ENCODE results near the gene VN1R4.
"Not testable (repeated sequence)": the region's sequence is repeated elsewhere in the genome, so short reads cannot be mapped to it uniquely, and the experiment has no call there.

VN1R4 gene

GRCh38 chr19:53257715-53258342 is 9.7 kb downstream of the VN1R4 start, which contains the start of gene VN1R2:
TSS of gene VN1R2 (plus strand) at chr19:53258292. CDS start at chr19:53258376, 84 bp downstream.
- H3K9ac ChIP-seq (ENCODE audit: low read length); H3K4me1 ChIP-seq (ENCODE audit: control insufficient read depth, insufficient read depth, low read length); H3K9me3 ChIP-seq (ENCODE audit: control insufficient read depth, low read length); H3K27me3 ChIP-seq (ENCODE audit: control insufficient read depth, insufficient read depth, low read length); H3K4me3 ChIP-seq (ENCODE audit: low read length); H3K36me3 ChIP-seq (ENCODE audit: control insufficient read depth, insufficient read depth, low read length): not testable (repeated sequence)

DNA sequence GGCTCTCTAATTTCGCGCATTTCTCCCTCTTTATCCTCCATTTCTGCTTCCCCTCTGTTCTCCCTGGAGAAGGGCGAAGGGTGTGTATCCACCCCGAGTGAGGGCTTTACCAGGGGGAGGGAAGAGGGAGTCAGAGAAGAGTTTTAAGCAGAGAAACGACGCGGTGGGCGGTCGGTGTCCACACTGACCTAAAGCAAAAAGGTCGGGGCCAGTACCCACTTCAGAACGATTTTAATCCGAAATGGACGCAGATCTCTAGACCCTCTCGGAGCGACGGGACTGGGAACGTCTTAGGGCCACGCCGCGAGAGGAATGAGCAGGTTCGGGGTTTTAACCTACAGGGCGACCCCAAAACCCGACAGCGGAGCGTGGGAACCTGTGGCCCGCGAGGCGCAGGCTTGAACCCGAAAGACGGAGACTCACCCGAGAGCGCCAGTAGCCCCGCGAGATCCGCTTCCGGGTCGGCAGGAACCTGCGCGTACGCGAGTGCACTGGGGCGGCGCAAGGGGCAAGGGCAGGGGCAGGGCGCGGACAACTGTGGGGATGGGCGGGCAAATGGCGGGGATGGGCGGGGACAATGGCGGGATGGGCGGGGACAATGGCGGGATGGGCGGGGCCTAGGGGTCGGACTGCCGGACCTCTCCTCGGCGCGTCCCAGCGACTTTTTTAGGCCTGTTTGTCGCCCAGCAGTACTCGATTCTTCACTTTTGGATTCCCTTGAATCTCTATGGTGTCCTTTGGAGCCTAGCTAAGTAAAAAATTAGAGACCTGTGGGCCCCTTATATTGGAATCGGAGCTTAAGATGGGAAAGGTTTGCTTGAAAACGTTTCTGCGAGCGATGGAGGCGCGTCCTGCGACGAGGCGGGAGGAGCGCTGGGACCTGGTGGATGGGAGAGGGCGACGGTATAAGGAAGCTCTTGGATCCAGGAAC is 12.8 kb downstream of the VN1R4 start, which contains the start of gene ZNF677:
Gene ZNF677 (minus strand): TSS at position 463 of the 931 bp plus-strand sequence. CDS start 3,323 bp downstream, outside the sequence.
- H3K27me3 ChIP-seq (ENCODE audit: control insufficient read depth, insufficient read depth, low read length), result no peaks in the 10 kb centered on the region
- peak within 1 kb of the TSS; percentile 71 for H3K9ac ChIP-seq (ENCODE audit: low read length)
- no peaks in the 10 kb centered on the region for H3K36me3 ChIP-seq (ENCODE audit: control insufficient read depth, insufficient read depth, low read length)
- H3K4me3 ChIP-seq (ENCODE audit: low read length), result peak within 1 kb of the TSS; percentile 81
- H3K9me3 ChIP-seq (ENCODE audit: control insufficient read depth, low read length), result peaks cover 4% of the 10 kb centered on the region
- no peaks in the 10 kb centered on the region for H3K4me1 ChIP-seq (ENCODE audit: control insufficient read depth, insufficient read depth, low read length)

- H3K36me3 ChIP-seq (ENCODE audit: control insufficient read depth, insufficient read depth, low read length), result no peaks in the 10 kb centered on the region
- H3K4me1 ChIP-seq (ENCODE audit: control insufficient read depth, insufficient read depth, low read length), result no peaks in the 10 kb centered on the region
- no peak overlapping the region for H3K9ac ChIP-seq (ENCODE audit: low read length)
- no peak overlapping the region for H3K4me3 ChIP-seq (ENCODE audit: low read length)
- H3K9me3 ChIP-seq (ENCODE audit: control insufficient read depth, low read length), result peaks cover 19% of the 10 kb centered on the region
- no peaks in the 10 kb centered on the region for H3K27me3 ChIP-seq (ENCODE audit: control insufficient read depth, insufficient read depth, low read length)
Measured at GRCh38 chr19:53246498-53246897, 21.0 kb downstream of the VN1R4 start.

DNA sequence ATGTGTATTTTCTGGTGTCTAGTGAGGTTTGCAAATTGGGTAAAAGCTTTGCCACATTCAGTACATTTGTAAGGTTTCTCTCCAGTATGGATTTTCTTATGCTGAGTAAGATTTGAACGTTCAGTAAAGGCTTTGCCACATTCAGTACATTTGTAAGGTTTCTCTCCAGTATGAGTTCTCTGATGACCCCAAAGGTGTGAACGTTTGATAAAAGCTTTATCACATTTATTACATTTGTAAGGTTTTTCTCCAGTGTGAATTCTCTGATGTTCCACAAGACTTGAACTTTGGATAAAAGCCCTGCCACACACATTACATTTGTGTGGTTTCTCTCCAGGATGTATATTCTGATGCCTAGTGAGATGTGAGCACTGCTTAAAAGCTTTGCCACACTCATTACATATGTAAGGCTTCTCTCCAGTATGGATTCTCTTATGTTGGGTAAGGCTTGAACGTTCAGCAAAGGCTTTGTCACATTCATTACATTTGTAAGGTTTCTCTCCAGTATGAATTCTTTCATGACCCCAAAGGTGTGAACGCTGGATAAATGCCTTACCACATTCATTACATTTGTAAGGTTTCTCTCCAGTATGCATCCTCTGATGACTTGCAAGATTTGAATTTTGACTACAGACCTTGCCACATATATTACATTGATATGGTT is 30.3 kb downstream of the VN1R4 start:
- H3K4me3 ChIP-seq (ENCODE audit: low read length), result no peak overlapping the region
- no peaks in the 10 kb centered on the region for H3K36me3 ChIP-seq (ENCODE audit: control insufficient read depth, insufficient read depth, low read length)
- H3K9me3 ChIP-seq (ENCODE audit: control insufficient read depth, low read length), result peaks cover 21% of the 10 kb centered on the region

DNA sequence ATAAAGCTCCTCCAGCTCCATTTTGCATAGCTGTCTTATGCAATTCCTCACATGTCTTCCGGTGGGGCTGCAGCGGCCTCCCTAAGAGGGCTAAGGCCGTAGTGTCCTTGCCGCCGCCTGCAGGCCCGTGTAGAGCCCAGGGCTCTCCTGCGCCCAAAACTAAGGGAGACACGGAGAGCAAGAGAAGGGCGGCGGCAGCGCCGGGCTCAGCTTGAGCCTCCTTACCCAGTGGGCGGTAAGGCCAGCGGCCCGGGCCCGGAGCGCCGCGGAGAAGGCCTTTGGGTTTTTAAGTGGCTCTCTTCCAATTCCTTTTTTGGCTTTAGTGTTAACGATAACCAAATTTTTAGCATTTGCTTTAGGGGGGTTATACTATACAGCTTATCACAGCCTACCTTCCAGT is 42.9 kb downstream of the VN1R4 start:
- Histone ChIP-seq H3K4me3 (ENCODE audit: low read length) (no peak overlapping the region), H3K27me3 (ENCODE audit: control insufficient read depth, insufficient read depth, low read length) (no peaks in the 10 kb centered on the region), H3K9me3 (ENCODE audit: control insufficient read depth, low read length) (no peaks in the 10 kb centered on the region), H3K4me1 (ENCODE audit: control insufficient read depth, insufficient read depth, low read length) (no peaks in the 10 kb centered on the region), H3K36me3 (ENCODE audit: control insufficient read depth, insufficient read depth, low read length) (no peaks in the 10 kb centered on the region), H3K9ac (ENCODE audit: low read length) (no peak overlapping the region)

More for the DNA sequence above, 30.3 kb downstream of the VN1R4 start:
- Histone ChIP-seq H3K27me3 (ENCODE audit: control insufficient read depth, insufficient read depth, low read length) (no peaks in the 10 kb centered on the region), H3K9ac (ENCODE audit: low read length) (no peak overlapping the region), H3K4me1 (ENCODE audit: control insufficient read depth, insufficient read depth, low read length) (no peaks in the 10 kb centered on the region)

DNA sequence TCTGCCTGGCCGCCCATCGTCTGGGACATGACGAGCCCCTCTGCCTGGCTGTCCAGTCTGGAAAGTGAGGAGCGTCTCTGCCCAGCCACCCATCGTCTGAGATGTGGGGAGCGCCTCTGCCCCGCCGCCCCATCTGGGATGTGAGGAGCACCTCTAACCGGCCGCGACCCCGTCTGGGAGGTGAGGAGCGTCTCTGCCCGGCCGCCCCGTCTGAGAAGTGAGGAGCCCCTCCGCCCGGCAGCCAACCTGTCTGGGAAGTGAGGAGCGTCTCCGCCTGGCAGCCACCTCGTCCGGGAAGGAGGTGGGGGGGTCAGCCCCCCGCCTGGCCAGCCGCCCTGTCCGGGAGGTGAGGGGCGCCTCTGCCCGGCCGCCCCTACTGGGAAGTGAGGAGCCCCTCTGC is 44.8 kb downstream of the VN1R4 start:
- not testable (repeated sequence) for H3K27me3 ChIP-seq (ENCODE audit: control insufficient read depth, insufficient read depth, low read length); H3K4me1 ChIP-seq (ENCODE audit: control insufficient read depth, insufficient read depth, low read length); H3K36me3 ChIP-seq (ENCODE audit: control insufficient read depth, insufficient read depth, low read length); H3K9me3 ChIP-seq (ENCODE audit: control insufficient read depth, low read length); H3K9ac ChIP-seq (ENCODE audit: low read length); H3K4me3 ChIP-seq (ENCODE audit: low read length)

Measured in mucosa of stomach (tissue), 1 donor.